HUES64 (cell line): Measurements from ENCODE around the gene IDH2.
A peak's percentile ranks its signal among the peaks of the same experiment; 100 is the strongest.

Experiments
- H3K27ac ChIP-seq: 2 replicates; pipeline ENCODE4 v1.7.0; 2013; ENCODE audit warnings: low read depth, low read length, inconsistent platforms
- H3K27me3 ChIP-seq: 2 replicates; pipeline ENCODE4 v1.6.1; 2013; ENCODE audit warnings: mild to moderate bottlenecking, low read length; ENCODE audit not compliant: insufficient read depth
- H3K36me3 ChIP-seq: 2 replicates; pipeline ENCODE4 v1.6.1; 2013; ENCODE audit warnings: mild to moderate bottlenecking, low read length; ENCODE audit not compliant: insufficient read depth
- H3K4me1 ChIP-seq: 2 replicates; pipeline ENCODE4 v1.6.1; 2013; ENCODE audit warnings: mild to moderate bottlenecking, low read length, moderate library complexity; ENCODE audit not compliant: insufficient read depth
- H3K4me3 ChIP-seq: 2 replicates; pipeline ENCODE4 v1.5.1; 2013; ENCODE audit warnings: mild to moderate bottlenecking, low read length, moderate library complexity
- H3K9ac ChIP-seq: 2 replicates; pipeline ENCODE4 v1.6.1; 2013; ENCODE audit warnings: mild to moderate bottlenecking, low read depth, low read length
- H3K9me3 ChIP-seq: 2 replicates; pipeline ENCODE4 v1.6.1; 2013; ENCODE audit warnings: low read depth, low read length; ENCODE audit not compliant: insufficient read depth
- WGBS: fragments of 150-250, 120-280 bp; methylation state at CpG from one replicate; pipeline ENCODE4 v1.1.7; 2013; ENCODE audit warnings: missing lambda C conversion rate; 5-methylcytosine and 5-hydroxymethylcytosine counted together

IDH2 gene

DNA sequence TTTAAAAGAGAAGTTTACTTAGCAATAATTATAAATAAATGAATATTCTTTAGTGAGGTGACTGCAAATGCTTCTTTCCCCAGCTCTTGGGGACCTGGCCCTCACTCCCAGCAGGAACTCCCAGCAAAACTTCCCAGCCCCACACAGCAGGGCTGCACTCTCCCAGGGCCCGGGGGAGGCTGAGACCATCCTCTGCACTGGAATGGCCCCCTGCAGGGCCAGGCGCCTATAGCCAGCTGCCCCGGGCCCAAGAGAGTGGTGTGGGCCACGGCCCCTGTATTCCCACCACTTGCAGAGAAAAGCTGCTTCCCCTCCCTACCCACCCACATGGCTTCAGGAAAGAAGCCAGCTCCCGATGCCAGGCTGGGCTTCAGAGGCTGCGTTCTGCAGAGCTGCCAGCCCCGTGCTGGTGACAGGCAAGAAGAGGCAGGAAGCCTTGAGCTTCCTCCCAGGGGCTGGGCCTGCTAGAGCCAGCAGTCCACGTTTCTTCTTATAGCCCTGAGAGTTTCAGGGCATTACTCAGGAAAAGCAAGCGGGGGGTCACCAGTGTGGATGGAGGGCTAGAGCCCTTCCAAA, 20.0 kb downstream of the IDH2 start:
- Histone ChIP-seq H3K36me3 (peaks cover 54% of the 10 kb centered on the region), H3K27me3 (no peaks in the 10 kb centered on the region), H3K4me1 (peaks cover 6% of the 10 kb centered on the region; the same call in 1 of the 2 replicates), H3K27ac (peak overlapping the region; percentile 49; the same call in 1 of the 2 replicates), H3K9me3 (no peaks in the 10 kb centered on the region), H3K9ac (no peak overlapping the region), H3K4me3 (no peak overlapping the region)
- 49% methylated on average over 9 of the region's 9 CpGs for WGBS

DNA sequence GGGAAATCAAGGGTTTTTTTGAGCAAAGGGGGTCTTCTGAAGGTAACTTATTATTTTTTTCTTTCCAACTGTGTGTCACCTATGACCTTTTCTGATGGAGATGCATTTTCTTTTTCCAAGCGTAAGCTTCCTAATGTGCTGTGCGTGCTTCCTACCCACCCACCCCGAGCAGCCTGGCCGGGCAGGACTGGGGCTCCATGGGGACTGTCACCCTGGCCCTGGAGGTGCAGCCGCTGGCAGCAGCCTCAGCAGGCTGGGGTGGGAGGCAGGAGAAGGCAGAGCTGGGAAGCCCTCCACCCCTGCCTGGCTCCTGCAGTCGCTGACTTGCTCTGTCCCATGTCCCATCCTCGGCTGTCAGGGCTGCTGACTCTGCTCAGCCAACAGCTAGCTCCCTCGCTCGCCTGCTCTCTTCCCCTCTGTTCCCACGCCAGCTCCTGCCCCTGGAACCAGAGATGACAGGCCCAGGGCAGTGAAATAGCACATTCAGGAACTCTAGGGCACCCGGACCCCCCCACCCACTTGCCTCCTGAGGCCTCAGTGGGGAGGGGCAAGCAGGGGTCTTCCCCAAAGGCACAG, 21.4 kb downstream of the IDH2 start:
- Histone ChIP-seq H3K9me3 (no peaks in the 10 kb centered on the region), H3K4me1 (peaks cover 12% of the 10 kb centered on the region), H3K9ac (no peak overlapping the region), H3K27ac (no peak overlapping the region; the same call in 1 of the 2 replicates), H3K36me3 (peaks cover 48% of the 10 kb centered on the region), H3K4me3 (no peak overlapping the region), H3K27me3 (no peaks in the 10 kb centered on the region)
- 87% methylated on average over 11 of the region's 11 CpGs for WGBS

DNA sequence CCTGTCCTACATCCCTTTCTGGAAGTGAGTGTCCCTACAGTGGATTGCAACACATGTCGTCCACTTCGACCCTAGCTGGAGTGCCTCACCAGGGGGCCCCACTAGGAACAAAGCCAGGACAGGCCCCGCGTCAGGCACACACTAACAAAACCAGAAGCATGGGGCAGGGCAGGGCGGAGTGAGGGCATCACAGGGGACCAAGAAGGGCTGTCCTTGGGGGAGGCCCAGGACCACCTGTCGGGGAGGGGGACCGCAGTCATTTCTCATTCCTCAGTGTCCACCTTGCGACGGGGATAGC, 21.9 kb downstream of the IDH2 start:
- 80% methylated on average over 9 of the region's 9 CpGs for WGBS
- H3K27ac ChIP-seq: no peak overlapping the region
- no peaks in the 10 kb centered on the region for H3K9me3 ChIP-seq
- no peak overlapping the region for H3K9ac ChIP-seq
- H3K27me3 ChIP-seq: no peaks in the 10 kb centered on the region
- H3K4me1 ChIP-seq: peaks cover 17% of the 10 kb centered on the region
- H3K36me3 ChIP-seq: peaks cover 46% of the 10 kb centered on the region
- no peak overlapping the region for H3K4me3 ChIP-seq

DNA sequence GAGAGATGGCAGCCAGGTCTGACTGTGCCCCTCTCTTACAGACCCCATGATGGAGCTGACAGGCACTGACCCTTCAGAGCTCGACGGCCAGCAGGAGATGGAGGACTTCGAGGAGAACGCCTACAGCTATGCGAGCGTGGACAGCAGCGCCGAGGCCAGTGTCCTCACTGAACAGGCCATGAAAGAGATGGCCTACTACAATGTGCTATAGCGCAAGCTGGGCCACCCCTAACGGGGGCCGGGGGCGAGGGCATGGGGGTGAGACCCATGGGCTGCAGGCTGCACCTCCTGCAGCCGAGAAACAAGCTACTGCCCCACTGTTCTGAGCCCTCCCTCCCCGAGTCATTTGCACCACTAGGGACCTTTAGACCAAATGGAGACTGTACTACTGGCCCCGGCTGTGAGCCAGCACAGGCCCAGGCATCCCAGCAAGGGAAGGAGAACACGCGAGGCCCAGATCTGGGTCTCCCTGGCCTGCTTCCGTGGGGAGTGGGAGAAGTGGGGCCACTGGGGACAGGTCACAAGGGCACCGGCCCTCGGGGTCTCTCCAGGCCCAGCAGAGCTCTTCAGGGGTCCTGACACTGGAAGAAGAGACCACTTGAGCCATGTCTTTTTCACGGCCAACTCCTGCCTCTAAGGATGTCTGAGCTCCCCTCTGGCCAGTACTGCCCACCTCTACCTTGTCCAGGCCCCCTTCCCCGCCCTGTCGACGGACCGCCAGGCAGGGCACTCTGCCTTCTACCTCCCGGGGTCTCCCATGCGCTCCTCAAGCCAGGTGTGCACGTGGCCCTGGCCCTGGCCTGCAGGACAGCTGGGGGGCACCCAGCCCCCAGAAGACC, 22.4 kb downstream of the IDH2 start:
- Histone ChIP-seq H3K27ac (no peak overlapping the region), H3K27me3 (no peaks in the 10 kb centered on the region), H3K4me1 (peaks cover 19% of the 10 kb centered on the region), H3K36me3 (peaks cover 41% of the 10 kb centered on the region), H3K9ac (no peak overlapping the region), H3K9me3 (no peaks in the 10 kb centered on the region), H3K4me3 (no peak overlapping the region)
- WGBS: 94% methylated on average over 28 of the region's 28 CpGs

DNA sequence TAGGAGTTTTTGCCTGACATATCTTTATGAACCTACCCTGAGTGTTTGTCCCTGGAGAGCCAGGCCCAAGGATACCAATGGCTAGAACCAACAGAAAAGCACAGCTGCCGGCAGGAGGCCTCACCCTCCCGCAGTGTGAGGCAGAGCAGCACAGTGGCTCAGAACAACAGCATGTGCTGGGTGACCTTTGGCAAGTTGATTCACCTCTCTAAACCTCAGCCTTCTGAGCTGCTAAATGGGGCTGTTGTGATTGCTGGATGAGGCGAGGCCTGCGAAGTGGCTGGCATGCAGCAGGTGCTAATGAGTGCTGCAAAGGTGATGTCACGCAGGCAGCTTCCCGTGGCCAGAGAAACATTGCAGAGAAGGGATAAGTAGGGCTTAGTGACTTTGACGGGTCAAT, 23.3 kb downstream of the IDH2 start:
- no peak overlapping the region for H3K9ac ChIP-seq
- no peak overlapping the region for H3K27ac ChIP-seq
- WGBS: 86% methylated on average over 7 of the region's 7 CpGs
- no peaks in the 10 kb centered on the region for H3K9me3 ChIP-seq
- no peak overlapping the region for H3K4me3 ChIP-seq
- peaks cover 42% of the 10 kb centered on the region for H3K36me3 ChIP-seq
- H3K27me3 ChIP-seq: no peaks in the 10 kb centered on the region
- H3K4me1 ChIP-seq: peaks cover 19% of the 10 kb centered on the region

DNA sequence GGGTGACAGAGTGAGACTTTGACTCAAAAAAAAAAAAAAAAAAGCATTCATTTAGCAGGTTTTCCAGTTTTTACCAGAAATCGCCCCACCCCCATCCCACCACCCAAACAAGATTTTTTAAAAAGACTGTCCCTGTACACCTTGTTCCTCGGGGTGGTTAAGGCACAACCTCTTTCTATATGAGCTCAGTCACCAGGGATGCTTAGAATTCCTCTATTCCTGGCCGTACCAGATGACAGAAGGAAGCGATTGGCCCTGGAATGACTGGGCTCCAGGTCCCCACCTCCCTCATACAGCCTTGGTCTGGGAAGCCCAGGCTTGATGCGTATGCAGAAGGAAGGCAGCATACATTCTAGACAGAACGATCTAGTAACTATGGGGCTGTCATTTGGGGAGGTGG, 25.6 kb downstream of the IDH2 start:
- Histone ChIP-seq H3K4me3 (no peak overlapping the region), H3K36me3 (peaks cover 38% of the 10 kb centered on the region), H3K4me1 (peaks cover 13% of the 10 kb centered on the region), H3K9me3 (no peaks in the 10 kb centered on the region), H3K9ac (no peak overlapping the region), H3K27me3 (no peaks in the 10 kb centered on the region), H3K27ac (no peak overlapping the region)
- 81% methylated on average over 6 of the region's 6 CpGs for WGBS

DNA sequence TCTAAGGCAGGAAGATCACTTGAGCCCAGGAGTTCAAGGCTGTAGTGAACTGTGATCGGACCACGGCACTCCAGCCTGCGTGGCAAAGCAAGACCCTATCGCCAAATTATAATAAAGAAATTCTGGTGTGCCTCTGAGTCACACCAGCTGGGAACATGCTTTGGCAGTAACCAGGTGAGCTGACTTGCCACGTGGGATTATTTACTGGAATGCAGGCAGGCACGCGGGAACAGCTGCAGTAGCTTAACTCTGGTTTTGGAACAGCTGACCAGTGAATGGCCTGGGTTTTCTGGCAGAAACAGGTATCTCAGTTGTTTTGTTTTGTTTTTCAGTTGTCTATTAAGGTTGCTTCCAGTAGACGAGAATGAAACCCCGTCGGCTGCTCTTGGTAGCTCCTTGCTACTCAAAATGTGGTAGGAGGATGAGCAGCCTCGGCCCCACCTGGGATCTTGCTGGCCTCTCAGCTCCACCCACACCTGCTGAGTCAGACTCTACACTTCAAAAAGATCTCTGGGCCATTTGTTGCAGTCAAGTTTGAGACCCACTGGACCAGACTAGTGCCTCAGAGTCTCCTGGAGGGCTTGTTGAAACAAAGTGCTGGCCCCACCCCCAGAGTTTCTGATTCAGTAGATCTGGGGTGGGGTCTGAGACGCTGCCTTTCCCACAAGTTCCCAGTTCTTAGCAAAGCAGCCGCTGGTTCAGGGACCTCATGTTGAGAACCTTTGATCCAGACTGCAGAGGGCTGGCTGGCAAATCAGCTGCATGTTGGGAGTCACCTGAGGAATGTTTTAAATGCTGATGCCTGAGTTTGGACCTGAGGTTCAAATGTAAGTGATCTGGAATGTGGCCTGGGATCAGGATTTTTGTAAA, 26.6 kb downstream of the IDH2 start:
- Histone ChIP-seq H3K36me3 (peaks cover 38% of the 10 kb centered on the region), H3K9ac (no peak overlapping the region), H3K9me3 (no peaks in the 10 kb centered on the region), H3K27me3 (no peaks in the 10 kb centered on the region), H3K27ac (peak overlapping the region; percentile 59; the same call in 1 of the 2 replicates), H3K4me1 (peaks cover 13% of the 10 kb centered on the region), H3K4me3 (no peak overlapping the region)
- 42% methylated on average over 13 of the region's 13 CpGs for WGBS

DNA sequence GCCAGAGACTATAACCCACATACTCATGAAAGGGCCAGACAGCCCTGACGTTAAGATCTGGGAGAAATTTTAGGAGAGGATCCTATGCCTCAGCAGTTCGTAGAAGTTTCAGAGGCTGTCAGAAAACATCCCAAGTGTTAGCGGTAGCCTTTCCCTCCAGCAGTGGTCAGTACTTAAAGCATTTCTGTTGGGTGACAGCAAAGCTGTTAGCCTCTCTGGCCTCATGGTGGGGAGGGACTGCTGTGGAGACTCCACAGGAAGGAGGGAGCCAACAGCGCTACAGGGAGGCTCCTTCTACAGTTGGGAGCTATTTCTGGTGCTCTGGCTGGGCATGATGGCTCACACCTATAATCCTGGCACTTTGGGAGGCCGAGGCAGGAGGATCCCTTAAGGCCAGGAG, 27.4 kb downstream of the IDH2 start:
- H3K9me3 ChIP-seq: no peaks in the 10 kb centered on the region
- peaks cover 13% of the 10 kb centered on the region for H3K4me1 ChIP-seq
- WGBS: 85% methylated on average over 5 of the region's 5 CpGs
- H3K4me3 ChIP-seq: no peak overlapping the region
- no peaks in the 10 kb centered on the region for H3K27me3 ChIP-seq
- H3K36me3 ChIP-seq: peaks cover 32% of the 10 kb centered on the region
- H3K27ac ChIP-seq: no peak overlapping the region; the same call in 1 of the 2 replicates
- no peak overlapping the region for H3K9ac ChIP-seq

DNA sequence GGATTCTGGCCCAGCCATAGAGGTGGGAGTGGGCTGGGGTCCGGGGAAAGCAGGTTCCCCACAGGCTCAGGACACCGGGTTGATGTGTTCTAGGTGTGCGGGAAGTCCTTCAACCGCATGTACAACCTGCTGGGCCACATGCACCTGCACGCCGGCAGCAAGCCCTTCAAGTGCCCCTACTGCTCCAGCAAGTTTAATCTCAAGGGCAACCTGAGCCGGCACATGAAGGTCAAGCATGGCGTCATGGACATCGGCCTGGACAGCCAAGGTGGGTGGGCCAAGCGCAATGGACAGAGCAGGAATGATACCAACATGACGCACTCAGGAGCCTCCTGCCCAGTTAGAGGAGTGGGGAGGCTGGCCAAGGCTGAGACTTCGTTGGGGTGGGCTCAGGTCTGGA, 28.2 kb downstream of the IDH2 start:
- no peak overlapping the region for H3K9ac ChIP-seq
- no peaks in the 10 kb centered on the region for H3K9me3 ChIP-seq
- WGBS: 95% methylated on average over 12 of the region's 12 CpGs
- H3K27me3 ChIP-seq: no peaks in the 10 kb centered on the region
- peaks cover 13% of the 10 kb centered on the region for H3K4me1 ChIP-seq
- H3K27ac ChIP-seq: no peak overlapping the region
- peaks cover 26% of the 10 kb centered on the region for H3K36me3 ChIP-seq
- H3K4me3 ChIP-seq: no peak overlapping the region

DNA sequence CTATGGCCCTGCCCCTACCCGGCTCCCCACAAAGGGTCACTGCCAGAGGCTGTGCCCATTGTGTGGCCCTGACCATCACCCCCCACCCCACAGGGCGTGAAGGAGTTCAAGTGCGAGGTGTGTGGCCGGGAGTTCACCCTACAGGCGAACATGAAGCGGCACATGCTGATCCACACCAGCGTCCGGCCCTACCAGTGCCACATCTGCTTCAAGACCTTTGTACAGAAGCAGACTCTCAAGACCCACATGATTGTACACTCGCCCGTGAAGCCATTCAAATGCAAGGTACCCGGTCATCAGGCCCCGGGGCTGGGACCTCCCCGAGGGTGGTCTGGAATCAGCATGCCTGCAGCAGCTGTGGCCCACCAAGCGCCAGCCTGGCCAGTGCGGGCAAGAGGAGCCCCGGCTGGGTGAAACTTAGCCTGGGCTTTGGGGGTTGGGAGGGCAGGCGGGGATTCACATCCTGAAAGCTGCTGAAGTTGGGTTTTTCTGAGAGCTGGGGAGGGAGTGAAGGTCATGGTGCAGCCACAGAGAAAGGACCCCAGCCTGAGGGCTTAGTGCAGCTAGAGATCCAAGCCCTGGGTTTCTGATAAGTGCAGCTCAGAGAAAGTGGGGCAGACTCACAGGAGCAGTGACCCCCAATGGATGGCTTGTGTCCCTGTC, 29.2 kb downstream of the IDH2 start:
- peaks cover 24% of the 10 kb centered on the region for H3K36me3 ChIP-seq
- no peak overlapping the region for H3K4me3 ChIP-seq
- peaks cover 13% of the 10 kb centered on the region for H3K4me1 ChIP-seq
- H3K27ac ChIP-seq: no peak overlapping the region
- H3K9ac ChIP-seq: no peak overlapping the region
- no peaks in the 10 kb centered on the region for H3K9me3 ChIP-seq
- no peaks in the 10 kb centered on the region for H3K27me3 ChIP-seq
- 88% methylated on average over 17 of the region's 17 CpGs for WGBS
